ENCODE data around the gene HUNK. TPM values are rescaled to one million over a fixed set of nuclear protein-coding genes. Genes with fewer than 3 reads are reported as not detected.

HUNK gene
- total RNA-seq, 2 donors from 2014 or later = 0.20 to 2.0 TPM

DNA sequence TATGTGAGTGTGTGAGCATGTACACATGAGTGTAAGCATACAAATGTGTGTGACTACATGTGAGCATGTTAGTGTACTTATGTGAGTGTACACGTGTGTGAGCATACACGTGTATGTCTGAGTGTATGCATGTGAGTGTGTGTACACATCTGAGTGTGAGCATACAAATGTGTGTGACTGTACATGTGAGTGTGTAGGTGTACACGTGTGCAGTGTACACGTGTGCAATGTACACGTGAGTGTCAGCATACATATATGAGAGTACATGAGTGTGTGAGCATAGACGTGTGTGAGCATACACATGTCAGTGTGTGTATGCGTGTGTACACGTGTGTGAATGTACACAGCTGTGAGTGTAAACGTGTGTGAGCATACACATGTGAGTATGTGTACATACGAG is 170.6 kb downstream of the HUNK start:
- Histone ChIP-seq H3K36me3 (no peaks in the 10 kb centered on the region), H3K27me3 (no peaks in the 10 kb centered on the region), H3K4me3 (no peak overlapping the region), H3K9me3 (no peaks in the 10 kb centered on the region), H3K4me1 (no peaks in the 10 kb centered on the region), H3K27ac (no peak overlapping the region)
- DNase-seq (ENCODE audit: low spot score) = no peak
- TF ChIP-seq, protein P1, sequence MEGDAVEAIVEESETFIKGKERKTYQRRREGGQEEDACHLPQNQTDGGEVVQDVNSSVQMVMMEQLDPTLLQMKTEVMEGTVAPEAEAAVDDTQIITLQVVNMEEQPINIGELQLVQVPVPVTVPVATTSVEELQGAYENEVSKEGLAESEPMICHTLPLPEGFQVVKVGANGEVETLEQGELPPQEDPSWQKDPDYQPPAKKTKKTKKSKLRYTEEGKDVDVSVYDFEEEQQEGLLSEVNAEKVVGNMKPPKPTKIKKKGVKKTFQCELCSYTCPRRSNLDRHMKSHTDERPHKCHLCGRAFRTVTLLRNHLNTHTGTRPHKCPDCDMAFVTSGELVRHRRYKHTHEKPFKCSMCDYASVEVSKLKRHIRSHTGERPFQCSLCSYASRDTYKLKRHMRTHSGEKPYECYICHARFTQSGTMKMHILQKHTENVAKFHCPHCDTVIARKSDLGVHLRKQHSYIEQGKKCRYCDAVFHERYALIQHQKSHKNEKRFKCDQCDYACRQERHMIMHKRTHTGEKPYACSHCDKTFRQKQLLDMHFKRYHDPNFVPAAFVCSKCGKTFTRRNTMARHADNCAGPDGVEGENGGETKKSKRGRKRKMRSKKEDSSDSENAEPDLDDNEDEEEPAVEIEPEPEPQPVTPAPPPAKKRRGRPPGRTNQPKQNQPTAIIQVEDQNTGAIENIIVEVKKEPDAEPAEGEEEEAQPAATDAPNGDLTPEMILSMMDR (IDR thresholded peaks at IDR 0.05) = no peak

DNA sequence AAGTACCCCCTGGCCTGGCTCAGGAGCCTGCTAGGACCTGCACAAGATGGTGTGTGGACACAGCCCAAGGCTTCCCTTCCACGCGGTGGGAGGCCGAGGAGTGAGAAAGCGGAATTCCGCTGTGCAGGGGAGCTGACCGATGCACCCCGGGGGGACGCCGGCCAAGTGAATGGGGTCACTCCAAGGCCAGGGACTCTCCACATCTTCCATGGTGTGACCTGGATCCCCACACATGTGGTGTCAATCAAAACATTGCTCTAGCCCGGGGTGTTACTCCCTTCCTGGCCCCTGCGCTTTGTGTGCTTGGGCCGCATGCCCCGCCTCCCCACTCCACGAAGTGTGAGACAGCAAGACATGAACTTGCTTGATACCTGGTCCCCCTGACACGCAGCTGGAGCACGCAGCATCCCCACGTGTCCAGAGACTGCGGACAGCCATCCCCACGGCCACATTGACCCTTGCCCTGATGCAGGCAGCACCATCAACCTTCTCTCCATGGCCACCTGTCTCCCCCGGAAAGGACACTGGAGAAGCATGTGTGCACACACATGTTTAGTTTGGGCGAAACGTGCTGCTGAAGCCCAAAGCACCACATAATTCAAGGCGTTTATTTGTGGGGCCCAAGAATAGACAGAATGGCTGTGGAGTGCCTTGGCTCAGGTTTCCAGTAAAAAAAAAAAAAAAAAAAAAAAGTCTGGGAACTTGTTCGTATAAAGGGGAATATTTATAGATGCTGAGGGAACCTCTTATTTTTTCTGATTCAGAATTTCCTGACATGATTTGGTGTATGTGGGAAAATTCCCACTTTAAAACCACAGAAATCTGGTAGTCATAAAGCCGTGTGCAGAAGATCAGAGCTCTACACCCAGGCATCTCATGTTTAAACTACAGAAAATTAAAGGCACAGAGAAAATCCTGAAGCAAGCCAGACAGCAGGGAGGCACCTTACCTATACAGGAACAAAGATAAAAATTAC is 171.7 kb downstream of the HUNK start:
- no peak overlapping the region for H3K4me3 ChIP-seq
- no peaks in the 10 kb centered on the region for H3K27me3 ChIP-seq
- H3K9me3 ChIP-seq = no peaks in the 10 kb centered on the region
- H3K27ac ChIP-seq = no peak overlapping the region
- H3K4me1 ChIP-seq = no peaks in the 10 kb centered on the region
- DNase-seq (ENCODE audit: low spot score) = no peak
- H3K36me3 ChIP-seq = no peaks in the 10 kb centered on the region
- TF ChIP-seq, protein P1 (IDR thresholded peaks at IDR 0.05) = no peak

DNA sequence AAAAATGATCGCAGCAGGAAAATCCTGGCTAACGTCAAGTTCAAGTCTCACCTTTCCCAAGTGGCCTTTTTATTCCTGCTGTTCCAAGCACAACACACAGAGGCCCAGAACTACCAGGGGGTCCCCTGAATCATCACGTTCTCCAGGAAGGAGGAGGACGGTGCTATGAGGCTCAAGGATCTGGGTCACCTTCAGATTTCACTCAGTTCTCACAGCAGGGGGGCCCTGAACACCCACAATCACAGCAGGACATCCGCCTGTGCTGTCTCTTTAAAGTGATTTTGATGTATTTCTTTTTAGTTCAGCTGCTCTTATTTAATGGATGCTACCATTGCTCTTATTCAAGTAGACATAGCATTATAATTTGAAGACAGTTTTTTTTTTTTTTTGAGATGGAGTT is 173.4 kb downstream of the HUNK start:
- Histone ChIP-seq H3K9me3 (no peaks in the 10 kb centered on the region), H3K4me3 (no peak overlapping the region), H3K27me3 (no peaks in the 10 kb centered on the region), H3K36me3 (no peaks in the 10 kb centered on the region), H3K27ac (no peak overlapping the region), H3K4me1 (peaks cover 0 to 10% of the 10 kb centered on the region in 2 donors)
- TF ChIP-seq, protein P1 (IDR thresholded peaks at IDR 0.05) = no peak
- no peak for DNase-seq (ENCODE audit: low spot score)

DNA sequence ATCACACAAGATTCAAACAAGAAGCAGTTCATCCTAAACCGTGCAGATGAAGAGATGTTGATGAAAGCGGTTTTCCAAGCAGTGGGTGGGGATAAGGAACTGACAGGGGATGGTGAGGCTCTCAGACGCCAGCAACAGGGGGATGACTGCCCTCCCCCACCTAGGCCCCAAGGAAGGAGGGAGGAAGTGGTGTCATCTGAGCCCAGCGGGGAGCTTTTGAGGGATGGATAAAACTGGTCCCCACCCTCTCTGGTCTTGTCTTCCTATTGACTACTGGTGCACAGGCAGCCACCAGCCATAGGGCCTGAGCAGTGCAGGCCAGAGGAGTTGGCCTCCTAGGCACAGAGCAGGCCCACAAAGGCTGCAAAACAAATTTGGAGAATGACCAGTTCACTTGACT is 175.5 kb downstream of the HUNK start:
- Histone ChIP-seq H3K4me1 (peaks cover 0 to 10% of the 10 kb centered on the region in 2 donors), H3K9me3 (peaks cover 0 to 12% of the 10 kb centered on the region in 2 donors), H3K27ac (no peak overlapping the region), H3K27me3 (no peaks in the 10 kb centered on the region), H3K4me3 (no peak overlapping the region), H3K36me3 (no peaks in the 10 kb centered on the region)
- TF ChIP-seq, protein P1 (IDR thresholded peaks at IDR 0.05) = no peak
- no peak for DNase-seq (ENCODE audit: low spot score)

Other genes with a start within 250 kb of the HUNK start
- gene SOD1, start 213.3 kb upstream of the HUNK start, total RNA-seq = 100 to 1,000 TPM; 321 to 332 TPM
- gene SCAF4, start 140.9 kb upstream of the HUNK start, total RNA-seq = 10 to 100 TPM in 1 of 2 donors, 1 to 10 TPM in 1; 8.8 to 12.2 TPM

Measured in right atrium auricular region (tissue), 2 donors.